ENCODE data around the gene TRMT1.

The TRMT1 gene

GRCh38 chr19:13064092-13064489 is 52.4 kb downstream of the TRMT1 start:
- TF ChIP-seq POLR2A (IDR thresholded peaks at IDR 0.05; ENCODE audit: low read length), result no peak
- TF ChIP-seq GATA1 (IDR thresholded peaks at IDR 0.05; ENCODE audit: low read depth, low read length), result no peak
- DNase-seq, result no peak

- TF ChIP-seq GATA1 (IDR thresholded peaks at IDR 0.05; ENCODE audit: low read depth, low read length) (no peak), POLR2A (IDR thresholded peaks at IDR 0.05; ENCODE audit: low read length) (no peak)
- no peak for DNase-seq
Measured at GRCh38 chr19:13063461-13064091, 53.0 kb downstream of the TRMT1 start.

- DNase-seq, result no peak
- no peak for TF ChIP-seq POLR2A (IDR thresholded peaks at IDR 0.05; ENCODE audit: low read length)
- no peak for TF ChIP-seq GATA1 (IDR thresholded peaks at IDR 0.05; ENCODE audit: low read depth, low read length)
Measured at GRCh38 chr19:13062317-13062716, 54.2 kb downstream of the TRMT1 start.

GRCh38 chr19:13060964-13061927 is 55.3 kb downstream of the TRMT1 start:
- no peak for TF ChIP-seq GATA1 (IDR thresholded peaks at IDR 0.05; ENCODE audit: low read depth, low read length)
- TF ChIP-seq POLR2A (IDR thresholded peaks at IDR 0.05; ENCODE audit: low read length), result no peak

GRCh38 chr19:13060233-13060963 is 56.1 kb downstream of the TRMT1 start:
- TF ChIP-seq GATA1 (IDR thresholded peaks at IDR 0.05; ENCODE audit: low read depth, low read length) (no peak), POLR2A (IDR thresholded peaks at IDR 0.05; ENCODE audit: low read length) (no peak)
- no peak for DNase-seq

More at GRCh38 chr19:13060964-13061927, 55.3 kb downstream of the TRMT1 start:
- peak; percentile 79 to 90 for DNase-seq

GRCh38 chr19:13058951-13059660 is 57.4 kb downstream of the TRMT1 start:
- TF ChIP-seq GATA1 (IDR thresholded peaks at IDR 0.05; ENCODE audit: low read depth, low read length) (no peak), POLR2A (IDR thresholded peaks at IDR 0.05; ENCODE audit: low read length) (no peak)
- DNase-seq, result no peak

- no peak for DNase-seq
- TF ChIP-seq POLR2A (IDR thresholded peaks at IDR 0.05; ENCODE audit: low read length), result no peak
- no peak for TF ChIP-seq GATA1 (IDR thresholded peaks at IDR 0.05; ENCODE audit: low read depth, low read length)
Measured at GRCh38 chr19:13057744-13058143, 58.8 kb downstream of the TRMT1 start.

GRCh38 chr19:13057147-13057572 is 59.4 kb downstream of the TRMT1 start:
- DNase-seq, result no peak
- no peak for TF ChIP-seq POLR2A (IDR thresholded peaks at IDR 0.05; ENCODE audit: low read length)

- TF ChIP-seq GATA1 (IDR thresholded peaks at IDR 0.05; ENCODE audit: low read depth, low read length) (no peak), POLR2A (IDR thresholded peaks at IDR 0.05; ENCODE audit: low read length) (no peak)
- DNase-seq, result no peak
Measured at GRCh38 chr19:13056052-13056660, 60.4 kb downstream of the TRMT1 start.

- TF ChIP-seq GATA1 (IDR thresholded peaks at IDR 0.05; ENCODE audit: low read depth, low read length), result no peak
- TF ChIP-seq POLR2A (IDR thresholded peaks at IDR 0.05; ENCODE audit: low read length), result no peak
- no peak for DNase-seq
Measured at GRCh38 chr19:13055213-13056051, 61.1 kb downstream of the TRMT1 start.

All from erythroblast (primary cell).